Measurements from ENCODE around the gene EMX2.
"Not testable (repeated sequence)": the region's sequence is repeated elsewhere in the genome, so short reads cannot be mapped to it uniquely, and the experiment has no call there.

The EMX2 gene

DNA sequence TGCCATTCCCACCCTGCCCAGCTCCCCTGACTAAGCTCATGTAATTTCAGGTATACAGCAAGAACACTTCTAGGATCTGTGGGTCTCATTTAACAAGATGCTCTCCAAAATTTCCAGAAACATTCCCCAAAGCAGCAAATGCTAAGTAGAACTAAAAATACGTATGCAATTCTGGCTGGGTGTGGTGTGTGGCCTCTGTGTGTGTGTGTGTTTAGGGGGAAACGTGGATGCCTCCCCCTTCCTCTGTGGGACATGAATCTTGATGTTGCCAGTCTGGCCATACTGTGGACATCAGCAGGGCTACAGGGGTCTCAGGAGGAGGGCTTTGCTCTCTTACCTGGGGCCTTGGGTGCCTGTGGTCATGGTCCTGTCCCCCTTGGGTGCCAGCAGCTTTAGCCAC lies 18.4 kb downstream of the EMX2 start:
- DNase-seq (ENCODE audit: low read depth in 2 of 2), result no peak

DNA sequence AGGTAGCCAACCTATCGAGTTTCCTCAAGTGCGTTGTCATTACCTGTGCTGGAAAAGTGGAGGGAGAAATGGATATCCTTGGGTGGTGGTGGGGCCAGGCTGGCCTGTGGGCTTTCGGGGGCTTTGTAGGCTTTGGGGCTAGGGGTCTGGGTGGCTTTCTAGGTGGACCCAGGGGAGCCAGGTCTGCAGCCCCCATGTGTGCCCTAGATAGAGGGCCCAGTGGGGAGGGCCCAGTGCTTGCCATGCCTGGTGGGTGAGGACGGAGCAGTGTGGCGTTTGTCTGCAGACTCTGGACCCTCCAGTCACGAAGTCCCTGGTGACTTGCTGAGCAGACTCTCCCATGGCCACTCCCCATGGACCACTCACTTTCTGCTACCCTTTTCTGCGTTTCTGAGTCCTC lies 19.7 kb downstream of the EMX2 start:
- no peak for DNase-seq (ENCODE audit: low read depth in 2 of 2)

DNA sequence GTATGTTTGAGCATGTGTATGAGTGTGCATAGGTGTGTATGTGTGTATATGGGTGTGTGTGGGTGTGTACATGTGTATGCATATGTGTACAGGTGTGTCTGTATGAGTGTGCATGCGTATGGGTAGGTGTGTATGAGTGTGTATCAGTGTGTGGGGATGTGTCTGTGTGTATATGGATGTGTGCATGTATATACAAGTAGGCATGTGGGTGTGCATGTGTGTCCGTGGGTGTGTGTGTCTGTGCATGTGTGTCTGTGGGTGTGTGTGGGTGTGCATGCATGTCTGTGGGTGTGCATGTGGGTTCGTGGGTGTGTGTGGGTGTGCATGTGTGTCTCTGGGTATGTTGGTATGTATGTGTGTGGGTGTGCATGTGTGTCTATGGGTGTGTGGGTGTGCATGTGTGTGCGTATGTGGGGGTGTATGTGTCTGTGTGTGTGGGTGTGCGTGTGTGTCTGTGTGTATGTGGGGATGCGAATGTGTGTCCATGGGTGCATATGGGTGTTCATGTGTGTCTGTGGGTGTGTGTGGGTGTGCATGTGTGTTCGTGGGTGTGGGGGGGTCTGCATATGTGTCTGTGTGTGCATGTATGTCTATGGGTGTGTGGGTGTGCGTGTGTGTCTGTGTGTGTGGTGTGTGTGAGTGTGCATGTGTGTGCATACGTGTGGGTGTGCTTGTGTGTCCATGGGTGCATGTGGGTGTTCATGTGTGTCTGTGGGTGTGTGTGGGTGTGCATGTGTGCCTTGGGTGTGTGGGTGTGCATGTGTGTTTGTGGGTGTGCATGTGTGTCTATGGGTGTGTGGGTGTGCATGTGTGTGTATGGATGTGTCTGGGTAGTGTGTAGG lies 20.6 kb downstream of the EMX2 start:
- DNase-seq (ENCODE audit: low read depth in 2 of 2), result no peak

DNA sequence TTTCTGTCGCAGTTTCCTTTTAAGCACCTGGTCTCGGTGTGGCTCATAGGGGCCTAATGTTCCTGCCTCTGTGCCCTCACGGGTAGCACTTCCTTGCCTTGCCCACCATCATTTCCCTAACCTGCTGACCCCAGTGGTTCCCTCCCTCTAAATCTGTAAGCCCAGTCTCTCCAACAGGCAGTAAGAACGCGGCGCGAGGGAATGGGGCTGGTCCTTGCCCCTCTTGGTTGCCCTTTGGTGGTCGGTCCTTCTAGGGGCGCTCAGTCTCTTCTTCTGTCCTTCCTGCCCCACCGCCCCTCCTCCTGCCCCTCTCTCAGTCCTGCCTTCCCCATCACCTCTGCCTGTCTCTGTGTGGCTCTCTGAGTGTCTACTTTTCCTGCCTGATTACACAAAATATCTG lies 21.2 kb downstream of the EMX2 start:
- no peak for DNase-seq (ENCODE audit: low read depth in 2 of 2)

DNA sequence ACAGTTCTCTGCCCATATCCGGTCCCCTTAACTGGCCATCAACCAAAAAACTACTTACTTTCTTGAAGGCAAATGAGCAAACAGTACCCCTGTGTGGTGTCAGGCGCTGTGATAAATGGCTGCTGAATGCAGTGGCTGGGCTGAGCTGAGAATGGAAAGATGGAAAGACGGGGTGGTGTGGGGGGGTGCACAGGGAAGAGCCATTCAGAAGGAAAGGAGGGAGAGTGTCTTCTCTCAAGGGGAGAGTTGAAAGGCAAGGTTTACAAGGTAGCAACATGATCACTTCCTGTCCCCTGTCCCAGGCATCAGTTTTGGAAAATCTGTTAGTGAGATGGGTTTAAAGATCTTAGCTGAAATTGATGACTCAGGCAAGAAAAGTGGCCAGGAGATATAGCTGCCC lies 22.5 kb downstream of the EMX2 start:
- DNase-seq (ENCODE audit: low read depth in 2 of 2), result no peak

DNA sequence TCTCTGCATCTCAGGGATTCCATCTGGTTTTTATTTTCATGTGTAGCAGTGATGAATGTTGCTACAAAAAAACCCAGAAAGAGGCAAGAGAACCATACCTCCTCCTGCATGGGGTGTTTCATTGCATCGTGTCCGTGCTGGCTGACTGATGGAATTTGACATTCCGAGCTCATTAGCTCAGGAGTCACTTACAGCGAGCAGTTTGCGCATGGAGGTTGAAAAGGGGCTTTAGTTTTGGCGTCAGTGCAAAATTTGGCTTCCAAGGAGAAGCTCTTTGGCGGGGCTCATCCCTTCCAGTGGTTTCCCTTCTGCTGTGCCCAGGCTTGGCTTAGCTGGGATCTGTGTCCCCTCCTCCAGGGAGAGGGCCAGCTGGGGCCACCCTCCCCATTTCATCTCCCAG lies 25.8 kb downstream of the EMX2 start:
- DNase-seq (ENCODE audit: low read depth in 2 of 2), result no peak

DNA sequence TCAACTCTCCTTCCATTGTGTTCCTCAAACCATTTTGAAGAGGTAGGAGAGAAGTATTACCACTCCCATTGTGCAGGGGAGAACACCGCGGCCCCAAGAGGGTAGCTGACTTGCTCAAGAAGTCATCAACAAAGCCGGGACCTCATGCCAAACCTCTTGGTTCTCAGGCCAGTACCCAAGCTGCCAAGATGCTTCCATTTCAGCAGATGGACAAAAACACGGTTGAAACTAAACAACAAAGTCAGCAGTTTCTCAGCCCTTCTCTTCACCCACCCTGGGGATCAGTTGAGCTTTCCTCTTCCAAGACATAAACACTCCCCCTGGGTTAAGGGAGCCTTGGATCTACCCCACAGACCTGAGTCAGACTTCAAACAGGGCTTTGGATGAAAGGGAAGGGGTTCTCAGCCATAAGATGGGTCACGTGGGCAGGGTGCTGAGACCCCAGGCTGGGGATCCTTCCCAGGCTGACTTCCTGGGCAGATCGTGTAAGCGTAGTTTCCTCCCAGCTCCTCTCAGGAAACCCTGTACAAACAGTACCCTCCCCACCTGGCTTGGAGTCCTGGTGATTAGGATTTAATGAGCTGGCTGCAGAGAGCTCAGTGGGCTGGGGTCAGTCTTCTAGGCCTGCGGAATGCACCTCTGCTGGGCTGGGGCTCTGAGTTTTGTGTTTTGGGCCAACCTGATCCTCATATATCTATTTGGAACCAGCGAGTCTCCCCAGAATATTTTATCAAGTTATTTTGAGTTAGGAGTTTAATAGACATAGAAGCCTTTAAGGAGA lies 27.3 kb downstream of the EMX2 start:
- DNase-seq (ENCODE audit: low read depth in 2 of 2), result no peak

DNA sequence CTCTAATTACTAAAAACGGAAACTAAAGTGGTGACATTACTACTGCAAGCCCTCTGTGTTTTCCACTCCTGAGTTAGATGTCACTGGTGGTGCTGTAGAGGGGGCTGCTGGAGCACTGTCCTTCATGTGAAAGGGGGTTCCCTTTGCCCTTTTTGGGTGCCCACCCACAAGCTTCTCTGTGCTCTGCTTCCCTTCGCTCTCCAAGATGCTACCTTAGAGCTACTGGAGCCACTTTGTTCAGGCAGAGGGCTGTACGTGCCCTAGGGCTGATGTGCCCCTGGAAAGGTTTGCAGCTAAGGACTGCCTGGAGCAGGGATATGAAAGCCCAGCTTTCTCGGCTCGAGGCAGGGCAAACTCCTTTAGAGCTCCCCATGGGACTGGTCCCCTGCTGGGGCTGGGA lies 28.3 kb downstream of the EMX2 start:
- no peak for DNase-seq (ENCODE audit: low read depth in 2 of 2)

DNA sequence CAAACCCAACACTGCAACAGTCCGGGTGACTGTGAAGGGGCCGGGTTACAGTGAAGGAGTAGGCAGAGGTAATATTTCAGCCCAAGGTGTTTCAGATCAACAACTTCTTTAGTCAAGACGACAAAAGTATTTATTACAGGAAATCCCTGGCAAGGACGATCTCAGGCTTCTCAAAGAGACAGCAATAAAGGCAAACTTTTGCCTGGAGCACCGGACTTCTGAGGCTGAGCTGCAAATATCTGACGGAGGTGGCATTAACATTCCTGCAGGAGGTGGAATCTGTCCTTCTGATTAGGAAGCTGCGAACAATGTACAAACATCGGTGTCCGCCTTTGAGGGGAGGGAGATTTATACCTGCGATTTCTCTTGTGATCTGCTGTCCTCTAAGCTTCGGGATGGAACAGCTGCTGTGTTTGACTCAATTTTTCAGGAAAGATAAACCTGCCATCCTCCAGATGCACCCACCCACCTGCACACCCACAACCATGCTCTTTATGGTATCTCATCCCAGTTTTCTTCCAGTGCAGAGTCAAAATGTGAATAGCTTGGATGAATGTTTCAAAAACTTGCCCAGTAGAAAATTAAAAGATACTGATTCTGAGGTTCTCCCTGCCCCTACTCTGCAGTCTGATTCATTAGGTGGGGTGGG lies 32.1 kb downstream of the EMX2 start:
- no peak for DNase-seq (ENCODE audit: low read depth in 2 of 2)

DNA sequence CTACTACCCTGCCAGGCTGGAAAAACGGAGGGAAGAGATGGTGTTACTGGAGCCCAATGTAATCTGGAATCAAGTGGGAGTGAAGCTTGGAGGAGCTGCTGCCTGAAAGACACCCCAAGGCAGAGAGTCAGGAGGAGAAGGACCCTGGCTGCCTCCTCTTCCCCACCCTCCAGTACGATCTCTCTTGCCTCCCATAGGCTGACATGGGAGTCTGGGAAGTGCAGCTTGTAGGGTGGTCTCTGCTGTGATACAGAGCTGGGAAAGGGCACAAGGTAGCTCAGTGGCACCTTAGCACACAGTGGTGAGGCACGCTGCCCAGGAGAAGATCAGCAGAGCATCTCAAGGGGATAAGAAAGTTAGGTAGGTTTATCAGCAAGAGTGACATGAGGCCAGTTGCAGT lies 35.9 kb downstream of the EMX2 start:
- no peak for DNase-seq (ENCODE audit: low read depth in 2 of 2)

DNA sequence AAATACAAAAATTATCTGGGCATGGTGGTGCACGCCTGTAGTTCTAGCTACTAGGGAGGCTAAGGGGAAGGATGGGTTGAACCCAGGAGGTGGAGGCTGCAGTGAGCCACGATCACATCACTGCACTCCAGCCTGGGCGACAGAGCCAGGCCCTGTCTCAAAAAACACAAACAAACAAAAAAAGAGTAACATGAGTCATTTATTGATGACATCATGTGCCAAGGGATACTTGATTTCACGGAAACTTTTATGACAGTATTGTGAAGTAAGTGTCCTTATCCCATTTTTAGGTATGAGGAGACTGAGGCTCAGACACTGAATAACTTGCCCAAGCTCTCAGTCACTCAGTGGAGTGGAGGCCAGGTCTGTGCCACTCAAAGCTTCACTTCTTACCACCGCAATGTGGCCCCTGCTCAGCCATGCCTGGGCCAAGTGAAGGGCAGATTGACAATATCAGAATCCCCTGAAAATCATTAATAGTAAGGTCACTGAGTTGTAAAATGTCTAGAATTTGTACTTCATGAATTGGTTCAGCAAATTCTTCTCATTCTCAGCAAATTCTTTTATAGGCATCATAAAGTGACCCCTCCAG lies 36.5 kb downstream of the EMX2 start:
- no peak for DNase-seq (ENCODE audit: low read depth in 2 of 2)

DNA sequence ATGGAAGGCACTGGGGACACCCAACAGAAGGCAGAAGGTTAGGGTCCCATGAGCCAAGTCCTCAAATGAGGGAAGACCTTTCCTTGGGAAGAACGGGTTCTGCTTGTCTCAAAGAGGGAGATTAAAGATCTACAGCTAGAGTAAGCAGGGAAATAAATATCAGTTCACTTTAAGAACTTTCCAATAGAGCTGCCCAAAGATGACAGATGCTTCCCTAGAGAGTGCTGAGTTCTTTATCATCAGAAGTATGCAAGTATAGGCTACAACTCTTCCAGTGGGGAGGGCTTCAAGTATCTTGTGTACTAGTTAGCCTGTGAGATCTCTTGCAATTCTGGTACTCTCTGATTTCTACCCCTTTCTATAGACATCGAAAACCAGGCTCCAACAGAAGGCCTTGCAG lies 39.4 kb downstream of the EMX2 start:
- no peak for DNase-seq (ENCODE audit: low read depth in 2 of 2)

DNA sequence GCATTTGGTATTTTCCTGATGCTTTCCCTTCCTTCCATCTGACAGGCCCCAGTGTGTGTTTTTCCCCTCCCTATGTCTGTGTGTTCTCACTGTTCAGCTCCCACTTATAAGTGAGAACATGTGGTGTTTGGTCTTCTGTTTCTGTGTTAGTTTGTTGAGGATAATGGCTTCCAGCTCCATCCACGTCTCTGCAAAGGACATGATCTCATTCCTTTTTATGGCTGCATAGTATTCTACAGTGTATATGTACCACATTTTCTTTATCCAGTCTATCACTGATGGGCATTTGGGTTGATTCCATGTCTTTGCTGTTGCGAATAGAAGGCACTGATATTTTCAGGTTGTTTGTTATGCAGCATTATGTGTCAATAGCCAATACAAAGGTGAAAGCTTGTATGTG lies 42.3 kb downstream of the EMX2 start:
- DNase-seq (ENCODE audit: low read depth in 2 of 2), result not testable (repeated sequence)

DNA sequence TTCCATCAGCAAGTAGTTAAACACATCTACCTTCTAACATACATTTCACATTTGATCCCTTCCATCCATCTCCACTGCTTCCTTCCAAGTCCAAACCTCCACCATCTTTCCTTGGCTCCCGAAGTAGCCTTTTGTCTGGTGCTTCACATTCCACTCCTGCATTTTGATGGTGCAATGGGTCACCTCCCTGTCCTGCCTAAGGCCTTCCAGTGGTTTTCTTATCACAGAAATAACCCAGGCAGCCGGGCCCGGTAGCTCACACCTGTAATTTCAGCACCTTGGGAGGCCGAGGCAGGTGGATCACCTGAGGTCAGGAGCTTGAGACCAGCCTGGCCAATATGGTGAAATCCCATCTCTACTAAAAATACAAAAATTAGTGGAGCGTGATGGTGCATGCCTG lies 44.5 kb downstream of the EMX2 start:
- no peak for DNase-seq (ENCODE audit: low read depth in 2 of 2)

DNA sequence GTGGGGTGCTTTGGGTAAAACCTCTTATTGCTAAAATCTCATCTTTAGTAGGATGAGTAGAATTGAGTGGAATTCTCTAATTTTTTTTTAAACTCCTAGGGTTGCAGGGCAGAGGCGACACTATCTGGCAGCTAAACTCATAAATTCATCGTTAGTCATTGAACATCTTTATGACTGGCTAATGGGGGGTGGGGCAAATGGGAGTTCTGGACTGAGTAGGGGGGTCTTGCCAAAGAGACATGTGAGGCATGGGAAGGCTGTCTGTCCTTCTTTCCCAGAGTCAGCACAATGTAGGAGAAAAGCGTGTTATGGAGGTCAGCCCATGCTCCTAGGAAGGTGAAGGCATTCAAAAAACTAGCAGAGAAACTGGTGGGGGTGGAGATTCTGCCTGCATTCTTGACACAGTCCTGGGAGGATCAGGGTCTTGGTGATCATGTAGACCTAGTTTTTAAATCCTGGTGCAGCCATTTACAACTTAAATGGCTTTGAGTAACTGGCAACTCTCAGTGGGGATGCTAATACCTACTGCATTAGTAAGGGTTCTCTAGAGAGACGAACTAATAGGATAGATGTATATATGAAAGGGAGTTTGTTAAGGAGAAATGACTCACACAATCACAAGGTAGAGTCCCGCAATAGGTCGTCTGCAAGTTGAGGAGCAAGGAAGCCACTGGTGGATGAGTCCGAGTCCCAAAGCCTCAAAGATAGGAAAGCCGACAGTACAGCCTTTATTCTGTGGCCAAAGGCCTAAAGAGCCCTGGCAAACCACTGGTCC lies 47.7 kb downstream of the EMX2 start:
- DNase-seq (ENCODE audit: low read depth in 2 of 2), result no peak

DNA sequence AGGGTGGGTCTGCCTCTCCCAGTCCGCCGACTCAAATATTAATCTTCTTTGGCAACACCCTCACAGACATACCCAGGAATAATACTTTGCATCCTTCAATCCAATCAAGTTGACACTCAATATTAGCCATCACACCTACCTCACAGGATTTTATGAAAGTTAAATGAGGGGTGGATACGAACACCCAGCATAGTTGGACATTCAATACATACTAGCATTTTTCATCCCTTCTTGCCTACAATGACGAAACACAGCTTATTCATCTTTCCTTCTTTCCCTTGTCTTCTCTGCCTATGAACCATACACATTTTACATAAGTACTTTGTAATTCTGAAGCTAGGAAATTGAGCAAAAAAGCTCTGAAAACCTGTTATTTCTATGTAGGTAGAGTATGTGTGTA lies 48.5 kb downstream of the EMX2 start:
- no peak for DNase-seq (ENCODE audit: low read depth in 2 of 2)

DNA sequence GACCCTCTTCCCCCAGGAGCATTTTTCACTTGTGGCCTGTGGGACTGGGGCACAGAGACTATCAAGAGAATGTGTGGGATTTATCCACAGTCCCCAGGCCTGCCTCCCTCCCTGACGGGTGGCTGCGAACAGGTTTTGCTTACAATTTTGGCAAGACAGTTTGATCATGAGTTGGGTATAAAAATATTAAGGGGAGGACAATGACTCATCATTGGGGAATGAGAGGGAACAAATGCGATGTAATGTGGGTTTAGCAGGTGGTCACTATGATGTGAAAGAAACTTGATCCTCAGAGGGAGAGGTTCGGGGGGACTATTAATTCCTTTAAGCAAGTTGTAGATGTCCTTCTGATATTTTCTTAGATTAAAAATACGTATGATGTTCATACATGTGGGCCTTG lies 52.2 kb downstream of the EMX2 start:
- no peak for DNase-seq (ENCODE audit: low read depth in 2 of 2)

DNA sequence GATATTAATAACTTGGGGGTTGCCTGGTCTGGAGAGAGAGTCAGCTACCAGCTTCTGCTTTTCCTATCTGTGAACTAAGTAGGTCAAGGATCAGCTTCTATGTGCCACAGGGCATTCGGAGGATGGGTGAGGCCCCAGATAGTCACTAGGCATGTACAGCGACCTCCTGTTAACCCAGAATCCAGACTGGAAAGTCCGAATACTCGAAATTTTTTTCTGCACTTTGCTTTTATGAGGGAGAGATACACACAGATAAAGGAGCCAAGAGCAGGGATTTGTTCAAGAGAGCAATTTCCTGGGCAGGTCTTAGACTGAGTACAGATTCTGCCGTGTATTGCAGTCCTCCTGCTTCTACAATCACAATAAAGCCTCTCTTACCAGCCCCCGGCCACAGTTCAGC lies 54.2 kb downstream of the EMX2 start:
- DNase-seq (ENCODE audit: low read depth in 2 of 2), result no peak

DNA sequence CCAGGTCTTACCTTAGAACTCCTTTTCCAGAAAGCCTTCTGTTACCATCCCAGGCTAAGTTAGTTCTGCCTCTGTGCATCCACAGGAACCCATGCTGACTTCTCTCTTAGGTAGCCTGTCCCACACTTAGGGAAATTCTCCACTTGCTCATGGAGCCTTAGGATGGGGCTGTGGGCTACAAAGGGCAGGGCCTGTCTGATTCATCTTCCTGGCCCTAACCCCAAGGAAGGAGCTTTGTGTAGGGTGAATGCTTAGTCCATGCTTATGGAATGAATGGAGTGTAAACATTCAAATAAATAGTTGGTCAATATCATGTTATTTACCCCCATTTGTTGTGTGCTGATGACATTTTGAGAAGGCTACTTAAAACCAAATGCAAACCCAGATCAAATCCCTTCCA lies 54.7 kb downstream of the EMX2 start:
- no peak for DNase-seq (ENCODE audit: low read depth in 2 of 2)

All from stimulated activated CD8-positive, alpha-beta memory T cell treated with anti-CD3 and anti-CD28 coated beads, Interleukin-2, amount 100 ng/mL, for 48 hours (primary cell).